ENCODE data around the gene CD52.

DNA sequence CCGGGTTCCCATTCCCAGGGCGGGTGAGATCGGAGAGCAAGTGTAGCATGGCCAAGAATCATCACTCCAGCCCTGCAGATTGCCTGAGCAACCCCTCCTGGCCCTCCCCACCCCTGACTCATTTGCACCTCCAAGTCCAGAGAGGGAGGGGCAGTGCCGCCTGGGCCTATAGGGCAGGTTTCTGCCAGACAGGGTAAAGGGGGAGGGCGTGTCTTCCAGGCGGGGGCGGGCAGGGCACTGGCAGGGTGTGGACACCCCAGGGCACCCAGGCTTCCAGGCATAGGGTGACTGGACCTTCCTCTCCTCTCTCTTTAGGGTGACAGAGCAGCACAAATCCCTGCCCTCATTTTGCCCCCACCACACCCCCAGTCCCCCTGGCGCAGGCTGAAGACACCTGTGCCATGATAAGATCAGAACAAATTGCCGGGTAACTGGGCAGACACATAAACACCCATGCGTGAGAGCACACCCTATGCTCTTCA is 39.4 kb downstream of the CD52 start:
- TF ChIP-seq RAD21 (IDR thresholded peaks at IDR 0.05; ENCODE audit: low read depth): no peak
- TF ChIP-seq EGR1 (IDR thresholded peaks at IDR 0.05; ENCODE audit: low read depth): no peak
- TF ChIP-seq, protein P1, sequence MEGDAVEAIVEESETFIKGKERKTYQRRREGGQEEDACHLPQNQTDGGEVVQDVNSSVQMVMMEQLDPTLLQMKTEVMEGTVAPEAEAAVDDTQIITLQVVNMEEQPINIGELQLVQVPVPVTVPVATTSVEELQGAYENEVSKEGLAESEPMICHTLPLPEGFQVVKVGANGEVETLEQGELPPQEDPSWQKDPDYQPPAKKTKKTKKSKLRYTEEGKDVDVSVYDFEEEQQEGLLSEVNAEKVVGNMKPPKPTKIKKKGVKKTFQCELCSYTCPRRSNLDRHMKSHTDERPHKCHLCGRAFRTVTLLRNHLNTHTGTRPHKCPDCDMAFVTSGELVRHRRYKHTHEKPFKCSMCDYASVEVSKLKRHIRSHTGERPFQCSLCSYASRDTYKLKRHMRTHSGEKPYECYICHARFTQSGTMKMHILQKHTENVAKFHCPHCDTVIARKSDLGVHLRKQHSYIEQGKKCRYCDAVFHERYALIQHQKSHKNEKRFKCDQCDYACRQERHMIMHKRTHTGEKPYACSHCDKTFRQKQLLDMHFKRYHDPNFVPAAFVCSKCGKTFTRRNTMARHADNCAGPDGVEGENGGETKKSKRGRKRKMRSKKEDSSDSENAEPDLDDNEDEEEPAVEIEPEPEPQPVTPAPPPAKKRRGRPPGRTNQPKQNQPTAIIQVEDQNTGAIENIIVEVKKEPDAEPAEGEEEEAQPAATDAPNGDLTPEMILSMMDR (IDR thresholded peaks at IDR 0.05 in 2 of 3, conservative IDR thresholded peaks at IDR 0.05 in 1 of 3; ENCODE audit: borderline replicate concordance in 1 of 3, insufficient read depth in 1 of 3, low read depth in 2 of 3, low read length in 2 of 3): no peak
- no peak for TF ChIP-seq EZH2 (IDR thresholded peaks at IDR 0.05)
- no peak for TF ChIP-seq TCF7L2 (IDR thresholded peaks at IDR 0.05; ENCODE audit: borderline replicate concordance, extremely low read depth, insufficient read depth, insufficient read length)
